Activated CD8-positive, alpha-beta memory T cell treated with anti-CD3 and anti-CD28 coated beads, Interleukin-2, amount 50 U/mL, for 48 hours (primary cell): Measurements from ENCODE around the gene AP2A2.

ENCODE experiments used
- DNase-seq: peaks from one replicate; pipeline ENCODE4 v3.0.0-alpha.2; 2020

Gene AP2A2

GRCh38 chr11:1000357-1001278, 74.9 kb downstream of the AP2A2 start:
- no peak for DNase-seq

- no peak for DNase-seq
Observed at GRCh38 chr11:1001617-1002405, 76.1 kb downstream of the AP2A2 start.

GRCh38 chr11:1002406-1002984, 76.8 kb downstream of the AP2A2 start:
- DNase-seq: no peak

GRCh38 chr11:1003159-1003558, 77.5 kb downstream of the AP2A2 start:
- DNase-seq: no peak

GRCh38 chr11:1005928-1006327, 80.3 kb downstream of the AP2A2 start:
- DNase-seq: no peak

GRCh38 chr11:1006762-1007161, 81.1 kb downstream of the AP2A2 start:
- DNase-seq: no peak

- DNase-seq: no peak
Observed at GRCh38 chr11:1007279-1007678, 81.6 kb downstream of the AP2A2 start.

GRCh38 chr11:1008001-1008802, 82.5 kb downstream of the AP2A2 start:
- DNase-seq: no peak

GRCh38 chr11:1008803-1009145, 83.1 kb downstream of the AP2A2 start:
- no peak for DNase-seq

- no peak for DNase-seq
Observed at GRCh38 chr11:1009371-1009770, 83.7 kb downstream of the AP2A2 start.

- DNase-seq: no peak
Observed at GRCh38 chr11:1009991-1010390, 84.3 kb downstream of the AP2A2 start.

GRCh38 chr11:1010551-1011319, 85.1 kb downstream of the AP2A2 start:
- DNase-seq: no peak

GRCh38 chr11:1011320-1011698, 85.6 kb downstream of the AP2A2 start:
- DNase-seq: no peak

- no peak for DNase-seq
Observed at GRCh38 chr11:1012291-1012690, 86.6 kb downstream of the AP2A2 start.

GRCh38 chr11:1012740-1013630, 87.3 kb downstream of the AP2A2 start:
- DNase-seq: no peak

- no peak for DNase-seq
Observed at GRCh38 chr11:1013631-1013935, 87.9 kb downstream of the AP2A2 start.

GRCh38 chr11:1014276-1014675, 88.6 kb downstream of the AP2A2 start:
- no peak for DNase-seq

- no peak for DNase-seq
Observed at GRCh38 chr11:1015064-1015463, 89.4 kb downstream of the AP2A2 start.

GRCh38 chr11:1015826-1016545, 90.3 kb downstream of the AP2A2 start:
- no peak for DNase-seq

GRCh38 chr11:1016610-1017126, 91.0 kb downstream of the AP2A2 start:
- DNase-seq: peak; percentile 61
